ENCODE results near the gene PRRX2.
"Not testable (repeated sequence)": the region's sequence is repeated elsewhere in the genome, so short reads cannot be mapped to it uniquely, and the experiment has no call there.

Gene PRRX2

GRCh38 chr9:129655154-129655553 is 10.3 kb upstream of the PRRX2 start:
- DNase-seq: no peak

GRCh38 chr9:129655696-129656095 is 9.8 kb upstream of the PRRX2 start:
- no peak for DNase-seq

GRCh38 chr9:129656795-129657390 is 8.6 kb upstream of the PRRX2 start:
- no peak for DNase-seq

- no peak for DNase-seq
Observed at GRCh38 chr9:129661029-129661428, 4.4 kb upstream of the PRRX2 start.

GRCh38 chr9:129662239-129662638 is 3.2 kb upstream of the PRRX2 start:
- DNase-seq: not testable (repeated sequence)

- DNase-seq: no peak
Observed at GRCh38 chr9:129664746-129665388, 580 bp upstream of the PRRX2 start.

- DNase-seq: no peak
Observed at GRCh38 chr9:129665814-129666520, 520 bp downstream of the PRRX2 start.

GRCh38 chr9:129666575-129666974 is 1.1 kb downstream of the PRRX2 start:
- no peak for DNase-seq

- no peak for DNase-seq
Observed at GRCh38 chr9:129667378-129667777, 1.9 kb downstream of the PRRX2 start.

GRCh38 chr9:129667850-129668249 is 2.4 kb downstream of the PRRX2 start:
- DNase-seq: no peak

GRCh38 chr9:129669141-129669718 is 3.8 kb downstream of the PRRX2 start:
- no peak for DNase-seq

- DNase-seq: no peak
Observed at GRCh38 chr9:129669946-129670345, 4.5 kb downstream of the PRRX2 start.

GRCh38 chr9:129671065-129671464 is 5.6 kb downstream of the PRRX2 start:
- DNase-seq: no peak

- no peak for DNase-seq
Observed at GRCh38 chr9:129671519-129671918, 6.1 kb downstream of the PRRX2 start.

GRCh38 chr9:129672702-129673101 is 7.3 kb downstream of the PRRX2 start:
- DNase-seq: no peak

GRCh38 chr9:129673602-129674001 is 8.2 kb downstream of the PRRX2 start:
- DNase-seq: no peak

GRCh38 chr9:129674229-129674628 is 8.8 kb downstream of the PRRX2 start:
- DNase-seq: no peak

- DNase-seq: no peak
Observed at GRCh38 chr9:129675620-129676019, 10.2 kb downstream of the PRRX2 start.

GRCh38 chr9:129676287-129676686 is 10.8 kb downstream of the PRRX2 start:
- DNase-seq: no peak

- DNase-seq: no peak
Observed at GRCh38 chr9:129676975-129677374, 11.5 kb downstream of the PRRX2 start.

GRCh38 chr9:129677456-129677855 is 12.0 kb downstream of the PRRX2 start:
- DNase-seq: no peak

GRCh38 chr9:129678844-129679243 is 13.4 kb downstream of the PRRX2 start:
- no peak for DNase-seq

- DNase-seq: no peak
Observed at GRCh38 chr9:129679537-129679936, 14.1 kb downstream of the PRRX2 start.

- no peak for DNase-seq
Observed at GRCh38 chr9:129681924-129682323, 16.5 kb downstream of the PRRX2 start.
